Muscle layer of duodenum (tissue), 2 donors: ENCODE data around the gene STPG4.
"Not testable (repeated sequence)": the region's sequence is repeated elsewhere in the genome, so short reads cannot be mapped to it uniquely, and the experiment has no call there.

ENCODE experiments used
- H3K27ac ChIP-seq: one replicate; pipeline ENCODE4 v1.7.0; 2013; ENCODE audit warnings: mild to moderate bottlenecking, low read length
- H3K27me3 ChIP-seq: one replicate; pipeline ENCODE4 v1.7.0; 2013; ENCODE audit warnings: low read depth, mild to moderate bottlenecking, control low read depth, low read length
- H3K36me3 ChIP-seq, 2 donors: one replicate each; pipeline ENCODE4 v1.7.0; 2013; ENCODE audit warnings: low read length in 2 of 2, control low read depth in 1 of 2, mild to moderate bottlenecking in 1 of 2; ENCODE audit not compliant: insufficient read depth in 2 of 2, control insufficient read depth in 1 of 2
- H3K4me1 ChIP-seq, 2 donors: one replicate each; pipeline ENCODE4 v1.7.0; 2013; ENCODE audit warnings: low read length in 2 of 2, mild to moderate bottlenecking in 2 of 2, control low read depth in 1 of 2, moderate library complexity in 1 of 2; ENCODE audit not compliant: insufficient read depth in 2 of 2, control insufficient read depth in 1 of 2
- H3K4me3 ChIP-seq, 2 donors: one replicate each; pipeline ENCODE4 v1.7.0; 2013; ENCODE audit warnings: low read length in 2 of 2, low read depth in 1 of 2, mild to moderate bottlenecking in 1 of 2
- H3K9me3 ChIP-seq, 2 donors: one replicate each; pipeline ENCODE4 v1.7.0; 2013; ENCODE audit warnings: low read length in 2 of 2, control low read depth in 1 of 2, mild to moderate bottlenecking in 1 of 2; ENCODE audit not compliant: control insufficient read depth in 1 of 2
- donor health status: healthy.

STPG4 gene

GRCh38 chr2:47172922-47173695 lies 18.0 kb upstream of the STPG4 start:
- peaks cover 19 to 43% of the 10 kb centered on the region in 2 donors for H3K4me1 ChIP-seq
- no peaks in the 10 kb centered on the region for H3K27me3 ChIP-seq
- no peaks in the 10 kb centered on the region for H3K9me3 ChIP-seq
- peak overlapping the region; percentile 99 for H3K27ac ChIP-seq
- peak overlapping the region; percentile 95 to 99 for H3K4me3 ChIP-seq
- H3K36me3 ChIP-seq: peaks cover 9 to 15% of the 10 kb centered on the region in 2 donors

- Histone ChIP-seq H3K4me3 (peak overlapping the region; percentile 44 to 95), H3K9me3 (no peaks in the 10 kb centered on the region), H3K27me3 (no peaks in the 10 kb centered on the region), H3K36me3 (peaks cover 12 to 17% of the 10 kb centered on the region in 2 donors), H3K27ac (peak overlapping the region; percentile 61), H3K4me1 (peaks cover 19 to 43% of the 10 kb centered on the region in 2 donors)
Observed at GRCh38 chr2:47172156-47172921, 17.2 kb upstream of the STPG4 start.

DNA sequence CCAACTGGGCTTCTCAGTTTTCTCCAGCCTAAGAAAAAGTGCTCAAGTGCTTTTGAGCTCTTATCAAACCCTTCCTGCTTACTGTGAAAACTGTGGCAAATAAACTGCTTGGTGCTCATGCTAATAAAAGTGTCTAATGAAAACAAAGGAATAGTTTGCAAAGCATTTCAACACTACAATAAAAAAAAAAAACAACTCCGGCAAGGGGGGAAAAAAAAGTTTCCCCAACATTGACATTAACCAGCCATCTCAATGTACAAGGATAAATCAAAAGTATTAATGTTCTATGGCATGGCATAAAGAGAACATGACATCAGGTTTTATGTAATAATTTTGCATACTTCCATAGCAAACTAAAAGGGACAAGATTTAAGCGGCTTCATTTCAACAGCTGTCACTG lies 14.7 kb upstream of the STPG4 start:
- no peaks in the 10 kb centered on the region for H3K9me3 ChIP-seq
- H3K4me3 ChIP-seq: no peak overlapping the region
- peaks cover 28 to 58% of the 10 kb centered on the region in 2 donors for H3K4me1 ChIP-seq
- no peaks in the 10 kb centered on the region for H3K27me3 ChIP-seq
- peak overlapping the region; percentile 53 for H3K27ac ChIP-seq
- peaks cover 4 to 25% of the 10 kb centered on the region in 2 donors for H3K36me3 ChIP-seq

DNA sequence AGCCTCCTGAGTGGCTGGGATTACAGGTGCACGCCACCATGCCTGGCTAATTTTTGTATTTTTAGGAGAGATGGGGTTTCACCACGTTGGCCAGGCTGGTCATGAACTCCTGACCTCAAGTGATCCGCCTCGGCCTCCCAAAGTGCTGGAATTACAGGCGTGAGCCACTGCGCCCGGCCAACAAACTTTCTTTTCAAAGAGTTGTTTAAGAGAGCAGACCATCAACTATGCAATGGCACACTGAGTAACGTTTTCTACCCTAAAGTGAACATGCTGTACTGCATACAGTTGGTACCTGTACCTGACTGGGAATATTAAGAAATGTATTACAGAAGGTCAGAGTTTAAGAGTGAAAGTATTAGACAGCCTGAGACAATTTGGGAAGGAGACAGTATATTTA lies 13.8 kb upstream of the STPG4 start:
- not testable (repeated sequence) for H3K27ac ChIP-seq, H3K4me3 ChIP-seq, H3K9me3 ChIP-seq, H3K27me3 ChIP-seq
- Histone ChIP-seq H3K36me3 (peaks cover 4 to 29% of the 10 kb centered on the region in 2 donors), H3K4me1 (peaks cover 29 to 58% of the 10 kb centered on the region in 2 donors)

DNA sequence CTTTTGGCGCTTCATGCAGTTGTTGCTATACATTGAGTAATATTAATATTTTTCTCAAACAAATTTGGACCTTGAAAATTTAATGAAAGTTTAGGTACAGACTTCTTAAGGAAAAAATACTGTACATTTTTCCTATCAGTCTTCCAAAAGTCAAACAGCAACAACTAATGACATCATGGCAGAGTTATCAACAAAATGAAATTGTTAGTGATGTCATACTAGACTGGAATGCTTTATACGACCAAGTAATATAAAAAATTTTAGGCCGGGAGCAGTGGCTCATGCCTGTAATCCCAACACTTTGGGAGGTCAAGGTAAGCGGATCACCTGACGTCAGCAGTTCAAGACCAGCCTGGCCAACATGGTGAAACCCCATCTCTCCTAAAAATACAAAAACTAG lies 12.0 kb upstream of the STPG4 start:
- Histone ChIP-seq H3K27me3 (no peaks in the 10 kb centered on the region), H3K4me1 (peaks cover 20 to 50% of the 10 kb centered on the region in 2 donors), H3K4me3 (no peak overlapping the region), H3K27ac (no peak overlapping the region), H3K36me3 (peaks cover 13 to 34% of the 10 kb centered on the region in 2 donors), H3K9me3 (no peaks in the 10 kb centered on the region)

- Histone ChIP-seq H3K36me3 (peaks cover 33 to 50% of the 10 kb centered on the region in 2 donors), H3K4me3 (no peak overlapping the region), H3K9me3 (no peaks in the 10 kb centered on the region), H3K27me3 (no peaks in the 10 kb centered on the region), H3K4me1 (peaks cover 10 to 32% of the 10 kb centered on the region in 2 donors), H3K27ac (no peak overlapping the region)
Observed at GRCh38 chr2:47165001-47165555, 10.0 kb upstream of the STPG4 start.

GRCh38 chr2:47162780-47163179 lies 7.7 kb upstream of the STPG4 start:
- no peak overlapping the region for H3K4me3 ChIP-seq
- peaks cover 50 to 56% of the 10 kb centered on the region in 2 donors for H3K36me3 ChIP-seq
- no peaks in the 10 kb centered on the region for H3K27me3 ChIP-seq
- H3K9me3 ChIP-seq: no peaks in the 10 kb centered on the region
- H3K27ac ChIP-seq: no peak overlapping the region
- H3K4me1 ChIP-seq: peaks cover 10 to 18% of the 10 kb centered on the region in 2 donors

GRCh38 chr2:47161475-47161874 lies 6.4 kb upstream of the STPG4 start:
- Histone ChIP-seq H3K27me3 (no peaks in the 10 kb centered on the region), H3K9me3 (no peaks in the 10 kb centered on the region), H3K4me3 (no peak overlapping the region), H3K36me3 (peaks cover 50 to 56% of the 10 kb centered on the region in 2 donors), H3K4me1 (peaks cover 10 to 18% of the 10 kb centered on the region in 2 donors), H3K27ac (no peak overlapping the region)

DNA sequence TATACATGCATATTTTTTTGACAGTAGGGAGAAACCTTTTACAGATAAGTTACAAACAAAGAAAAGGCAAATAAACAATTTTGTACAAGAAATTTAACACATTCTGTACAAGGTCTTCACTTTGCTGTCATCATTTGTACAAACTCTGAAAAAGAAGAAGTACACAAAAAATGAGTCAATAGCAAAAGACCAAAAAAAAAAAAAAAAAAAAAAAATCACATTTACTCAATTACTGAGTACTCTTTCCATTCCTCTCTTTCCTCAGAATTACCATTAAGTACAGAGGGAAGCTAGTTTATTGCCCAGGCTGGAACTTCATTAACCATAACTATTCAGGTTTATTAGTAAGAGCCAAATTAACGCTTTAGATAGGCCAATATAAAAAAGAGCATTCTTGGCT lies 5.6 kb upstream of the STPG4 start:
- Histone ChIP-seq H3K27ac (no peak overlapping the region), H3K36me3 (peaks cover 50 to 56% of the 10 kb centered on the region in 2 donors), H3K9me3 (no peaks in the 10 kb centered on the region), H3K4me1 (peaks cover 10 to 11% of the 10 kb centered on the region in 2 donors), H3K27me3 (no peaks in the 10 kb centered on the region), H3K4me3 (no peak overlapping the region)

- Histone ChIP-seq H3K36me3 (peaks cover 50 to 51% of the 10 kb centered on the region in 2 donors), H3K27ac (no peak overlapping the region), H3K4me1 (peaks cover 6 to 7% of the 10 kb centered on the region in 2 donors), H3K9me3 (no peaks in the 10 kb centered on the region), H3K4me3 (no peak overlapping the region), H3K27me3 (no peaks in the 10 kb centered on the region)
Observed at GRCh38 chr2:47160211-47160610, 5.1 kb upstream of the STPG4 start.

DNA sequence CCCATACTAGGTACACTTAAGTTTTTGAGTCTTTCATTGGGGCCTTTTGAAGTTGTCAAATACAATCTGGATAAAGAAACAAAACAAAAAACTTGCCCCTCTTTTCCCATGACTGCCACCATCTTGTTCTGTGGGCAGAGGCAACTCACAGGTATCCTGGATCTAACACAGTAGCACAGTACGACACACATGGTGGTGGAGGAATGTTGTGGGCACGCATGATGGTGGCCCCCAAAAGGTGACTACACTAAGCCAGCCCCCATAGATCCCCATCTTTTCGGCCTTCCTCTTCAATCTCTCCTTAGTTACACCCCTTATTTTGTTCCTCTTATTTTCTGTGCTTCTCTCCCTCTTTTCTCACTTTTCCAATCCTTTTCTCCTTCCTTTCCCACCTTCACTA lies 4.5 kb upstream of the STPG4 start:
- Histone ChIP-seq H3K4me3 (no peak overlapping the region), H3K27me3 (no peaks in the 10 kb centered on the region), H3K4me1 (peaks cover 0 to 3% of the 10 kb centered on the region in 2 donors), H3K27ac (no peak overlapping the region), H3K9me3 (no peaks in the 10 kb centered on the region), H3K36me3 (peaks cover 47 to 50% of the 10 kb centered on the region in 2 donors)
